Chondrocyte (in vitro differentiated cells): ENCODE measurements around the gene GRIN2C. TPM values are rescaled to one million over a fixed set of nuclear protein-coding genes. Genes with fewer than 3 reads are reported as not detected.

Experiments used
- DNase-seq: peaks from one replicate; pipeline ENCODE4 v3.0.0; 2021; ENCODE audit warnings: mixed read lengths, low spot score
- H3K27ac Mint-ChIP-seq: one replicate; pipeline ENCODE4 v1.8.0; 2021; ENCODE audit warnings: mild to moderate bottlenecking, moderate library complexity, mixed read lengths; ENCODE audit not compliant: unreplicated experiment
- H3K27me3 Mint-ChIP-seq: 2 replicates; pipeline ENCODE4 v1.8.0; 2021; ENCODE audit warnings: low read depth, mixed read lengths
- H3K36me3 Mint-ChIP-seq: 2 replicates; pipeline ENCODE4 v1.8.0; 2021; ENCODE audit warnings: low read depth, mixed read lengths
- H3K4me1 Mint-ChIP-seq: 2 replicates; pipeline ENCODE4 v1.8.0; 2021; ENCODE audit warnings: low read depth, mild to moderate bottlenecking, mixed read lengths
- H3K4me3 Mint-ChIP-seq: one replicate; pipeline ENCODE4 v1.8.0; 2021; ENCODE audit warnings: mild to moderate bottlenecking, moderate library complexity, mixed read lengths; ENCODE audit not compliant: unreplicated experiment
- H3K9me3 Mint-ChIP-seq: 2 replicates; pipeline ENCODE4 v1.8.0; 2021; ENCODE audit warnings: low read depth, mixed read lengths
- CTCF ChIP-seq: fragments of 200-600 bp; sonication (generic); IDR thresholded peaks from 2 replicates; pipeline ENCODE4 v1.5.0; 2021; ENCODE audit warnings: antibody characterized with exemption, mild to moderate bottlenecking, moderate library complexity
- total RNA-seq: library from RNA; stranded (reverse); gene quantifications from 3 replicates; pipeline ENCODE4 v1.2.1, GENCODE V29; 2021

Gene GRIN2C
- total RNA-seq, 1 donor from 2014 or later, result 0.07 TPM

DNA sequence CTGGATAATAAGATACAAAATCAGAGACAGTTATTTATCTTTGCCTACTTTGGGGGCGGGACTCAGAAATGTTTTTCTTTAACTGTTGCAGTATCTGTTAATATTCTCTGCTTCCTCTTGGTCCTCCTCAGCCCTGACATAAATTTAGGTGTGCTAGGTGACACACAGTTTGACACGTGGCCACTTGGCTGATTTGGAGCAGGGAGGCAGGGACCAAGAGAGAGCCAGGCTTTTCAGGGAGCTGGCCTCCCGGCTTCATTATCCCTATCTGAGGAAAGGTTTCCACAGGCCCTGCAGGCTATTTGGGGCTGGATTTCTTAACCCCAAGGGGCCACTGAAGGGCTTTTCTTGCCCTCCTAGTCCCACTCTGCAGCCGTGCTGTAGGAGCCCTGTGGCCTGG, 63.5 kb downstream of the GRIN2C start:
- no peak for TF ChIP-seq CTCF
- no peak overlapping the region for H3K4me3 Mint-ChIP-seq
- H3K27me3 Mint-ChIP-seq, result no peaks in the 10 kb centered on the region
- H3K27ac Mint-ChIP-seq, result no peak overlapping the region
- no peaks in the 10 kb centered on the region for H3K4me1 Mint-ChIP-seq
- DNase-seq, result no peak
- peaks cover 42% of the 10 kb centered on the region for H3K36me3 Mint-ChIP-seq
- no peaks in the 10 kb centered on the region for H3K9me3 Mint-ChIP-seq

DNA sequence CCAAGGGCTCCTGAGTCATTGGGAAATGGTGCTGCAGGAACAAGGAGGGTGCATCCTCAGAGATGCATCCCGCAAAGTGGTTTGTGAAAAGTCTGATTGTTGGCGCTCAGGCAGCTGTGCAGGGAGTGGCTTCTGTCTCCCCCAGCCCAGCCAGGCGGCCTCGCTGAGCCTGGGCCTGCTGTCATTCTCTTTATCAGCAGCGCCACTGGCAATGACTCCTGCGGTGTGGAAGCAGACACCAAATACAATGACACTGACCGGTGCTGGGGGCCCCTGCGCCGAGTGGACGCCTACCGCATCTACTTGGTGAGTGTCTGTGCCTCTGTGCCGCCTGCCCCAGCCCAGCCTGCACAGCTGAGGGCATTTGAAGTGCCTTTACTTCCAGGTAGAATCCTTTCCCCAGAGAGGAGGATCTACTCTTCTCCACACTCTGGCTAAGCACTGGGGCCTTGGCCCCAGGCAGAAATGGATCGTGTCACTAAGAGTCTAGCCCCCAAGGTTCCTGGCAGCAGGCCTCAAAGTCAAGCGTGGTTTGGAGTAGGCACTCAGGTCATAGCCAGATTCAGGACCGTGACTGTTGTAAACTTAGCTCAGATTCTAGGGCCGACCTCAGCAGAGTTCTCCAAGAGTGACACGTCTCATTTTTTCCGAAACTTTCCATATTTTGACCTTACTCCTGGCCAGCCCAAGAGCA, 64.2 kb downstream of the GRIN2C start:
- Mint-ChIP-seq H3K36me3 (peaks cover 38% of the 10 kb centered on the region), H3K9me3 (no peaks in the 10 kb centered on the region), H3K27me3 (no peaks in the 10 kb centered on the region), H3K4me3 (no peak overlapping the region), H3K4me1 (no peaks in the 10 kb centered on the region), H3K27ac (no peak overlapping the region)
- no peak for DNase-seq
- no peak for TF ChIP-seq CTCF

GRCh38 chr17:74792586-74793105, 67.0 kb downstream of the GRIN2C start:
- TF ChIP-seq CTCF, result no peak
- H3K4me1 Mint-ChIP-seq, result no peaks in the 10 kb centered on the region
- no peaks in the 10 kb centered on the region for H3K27me3 Mint-ChIP-seq
- H3K27ac Mint-ChIP-seq, result no peak overlapping the region
- no peak overlapping the region for H3K4me3 Mint-ChIP-seq
- DNase-seq, result no peak
- no peaks in the 10 kb centered on the region for H3K9me3 Mint-ChIP-seq
- H3K36me3 Mint-ChIP-seq, result peaks cover 30% of the 10 kb centered on the region

Other genes starting within 250 kb of the GRIN2C start
- gene CD300E, start 236.1 kb downstream of the GRIN2C start, total RNA-seq, result not detected in 3 replicates
- not detected in 3 replicates for gene CD300LF, start 147.0 kb downstream of the GRIN2C start, total RNA-seq
- 0.15 TPM in 1 of 3 replicates, not detected in the others for gene RAB37, start 122.6 kb downstream of the GRIN2C start, total RNA-seq
- gene NHERF1, start 111.3 kb downstream of the GRIN2C start, total RNA-seq, result 98.7 to 108 TPM (median 98.7 TPM) in 3 replicates
- 46.8 to 48.9 TPM (median 47.4 TPM) in 3 replicates for gene NAT9, start 83.5 kb downstream of the GRIN2C start, total RNA-seq
- 7.2 to 11.6 TPM (median 9.0 TPM) in 3 replicates for gene FDXR, start 13.1 kb upstream of the GRIN2C start, total RNA-seq
- gene FADS6, start 33.7 kb upstream of the GRIN2C start, total RNA-seq, result not detected in 3 replicates
- gene USH1G, start 63.4 kb upstream of the GRIN2C start, total RNA-seq, result not detected in 3 replicates
- not detected in 3 replicates for gene OTOP2, start 64.4 kb upstream of the GRIN2C start, total RNA-seq
- gene OTOP3, start 76.0 kb upstream of the GRIN2C start, total RNA-seq, result not detected in 3 replicates
- gene HID1, start 112.9 kb upstream of the GRIN2C start, total RNA-seq, result 4.7 to 7.7 TPM (median 5.2 TPM) in 3 replicates
- 32.7 to 51.1 TPM (median 51.0 TPM) in 3 replicates for gene CDR2L, start 127.7 kb upstream of the GRIN2C start, total RNA-seq
- gene MRPL58, start 152.8 kb upstream of the GRIN2C start, total RNA-seq, result 18.9 to 25.7 TPM (median 19.8 TPM) in 3 replicates
- gene ATP5PD, start 187.1 kb upstream of the GRIN2C start, total RNA-seq, result 178 to 185 TPM (median 183 TPM) in 3 replicates
- 16.8 to 20.4 TPM (median 17.1 TPM) in 3 replicates for gene KCTD2, start 187.3 kb upstream of the GRIN2C start, total RNA-seq
- gene SLC16A5, start 228.1 kb upstream of the GRIN2C start, total RNA-seq, result 2.1 to 3.0 TPM (median 3.0 TPM) in 3 replicates